ENCODE measurements around the gene GFOD2. TPM values are rescaled to one million over a fixed set of nuclear protein-coding genes. Genes with fewer than 3 reads are reported as not detected.

The GFOD2 gene
- total and polyA plus RNA-seq, 2 of the 8 experiments (the other 6 are each of a cell fraction or from before 2014, with no cell fraction given), result 21.4 to 33.2 TPM

DNA sequence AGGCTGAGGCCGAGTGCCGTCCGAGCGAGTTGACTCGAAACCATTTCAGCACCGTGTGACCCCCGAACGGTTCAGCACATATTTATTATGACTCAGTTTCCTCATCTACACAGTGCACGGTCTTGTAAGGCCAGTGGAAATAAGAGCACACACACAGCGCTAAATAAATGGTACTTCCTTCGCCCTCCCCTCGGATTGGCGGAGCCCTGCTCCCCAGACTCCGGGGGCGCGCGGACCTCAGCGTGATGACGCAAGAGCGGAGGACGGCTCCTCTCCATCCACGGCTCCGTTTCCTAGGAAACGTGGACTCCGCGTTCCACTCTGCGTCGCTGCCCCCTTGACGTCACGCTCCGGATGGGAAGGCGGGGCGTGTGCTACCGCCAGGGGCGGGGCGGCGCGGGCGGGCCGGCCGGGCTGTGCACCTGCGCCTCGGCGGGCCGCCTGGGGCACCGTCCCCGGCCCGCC lies 58.5 kb downstream of the GFOD2 start, which contains the start of gene PARD6A:
Gene PARD6A (plus strand): TSS at position 397 of the 465 bp plus-strand sequence. CDS start 79 bp downstream, outside the sequence.
- Histone ChIP-seq H3K23me2 (ENCODE audit: low read depth, low read length) (peaks cover 16% of the 10 kb centered on the region), H4K8ac (ENCODE audit: extremely low read depth, insufficient read depth, low read length) (peak within 1 kb of the TSS; percentile 85), H3K36me3 (ENCODE audit: control insufficient read depth in 2 of 4, insufficient read depth in 4 of 4, low read length in 3 of 4) (peaks cover 0 to 4% (median 2%) of the 10 kb centered on the region in 4 experiments; a peak in 1 of 8 replicates), H3K23ac (ENCODE audit: insufficient read length) (no peak within 1 kb of the TSS), H3K79me1 (ENCODE audit: low read depth, low read length) (no peaks in the 10 kb centered on the region; the same call in 1 of the 2 replicates), H3K4me1 (replicated peaks in 1 of 4; ENCODE audit: control insufficient read depth in 3 of 4, insufficient read depth in 4 of 4, low read length in 3 of 4) (peaks cover 0 to 18% (median 10%) of the 10 kb centered on the region in 4 experiments; a peak in 5 of 7 replicates), H2BK5ac (ENCODE audit: low read depth, low read length) (peak within 1 kb of the TSS; percentile 44; the same call in 1 of the 2 replicates), H2AFZ (ENCODE audit: low read length) (peak within 1 kb of the TSS; percentile 98), H3K27me3 (replicated peaks in 1 of 4; ENCODE audit: control insufficient read depth in 3 of 4, extremely low read depth in 1 of 4, insufficient read depth in 3 of 4, low read length in 3 of 4) (peaks cover 0 to 2% (median 0%) of the 10 kb centered on the region in 4 experiments; a peak in 1 of 7 replicates), H4K91ac (replicated peaks; ENCODE audit: insufficient read length, low read length) (peak within 1 kb of the TSS; percentile 85), H3K4me2 (ENCODE audit: insufficient read depth in 1 of 2, low read depth in 2 of 2, low read length in 2 of 2) (peak within 1 kb of the TSS; percentile 73 to 99), H4K20me1 (replicated peaks in 1 of 2; ENCODE audit: control insufficient read depth in 1 of 2, insufficient read depth in 2 of 2, low read length in 2 of 2) (peaks cover 5 to 8% of the 10 kb centered on the region in 2 experiments), H3K4ac (replicated peaks; ENCODE audit: insufficient read length, low read depth, low read length) (no peak within 1 kb of the TSS), H2BK12ac (ENCODE audit: low read depth, low read length) (no peak within 1 kb of the TSS), H4K5ac (ENCODE audit: insufficient read length, low read depth, low read length) (peak within 1 kb of the TSS; percentile 77), H3K79me2 (ENCODE audit: control insufficient read depth in 1 of 2, insufficient read depth in 2 of 2, low read length in 2 of 2) (no peaks in the 10 kb centered on the region), H2AK5ac (ENCODE audit: low read depth, low read length) (no peak within 1 kb of the TSS), H3K18ac (ENCODE audit: extremely low read depth, low read length) (peak within 1 kb of the TSS; percentile 98), H3K27ac (ENCODE audit: low read depth, low read length) (peak within 1 kb of the TSS; percentile 81), H3K9ac (replicated peaks in 1 of 4; ENCODE audit: extremely low read depth in 1 of 4, low read depth in 3 of 4, low read length in 3 of 4) (peak within 1 kb of the TSS; percentile 68 to 88 (median 73)), H3K56ac (replicated peaks; ENCODE audit: insufficient read length, low read depth, low read length) (peak within 1 kb of the TSS; percentile 90), H2BK15ac (ENCODE audit: low read length) (peak within 1 kb of the TSS; percentile 96; the same call in 1 of the 2 replicates), H3K14ac (ENCODE audit: insufficient read length) (no peak within 1 kb of the TSS), H2BK20ac (ENCODE audit: low read length) (no peak within 1 kb of the TSS), H3K4me3 (ENCODE audit: extremely low read depth in 1 of 4, insufficient read depth in 2 of 4, low read depth in 3 of 4, low read length in 4 of 4) (peak within 1 kb of the TSS; percentile 86 to 98 (median 89)), H2BK120ac (replicated peaks; ENCODE audit: low read depth, low read length) (no peak within 1 kb of the TSS), H3K9me3 (ENCODE audit: insufficient read depth in 2 of 2, low read depth in 1 of 2, low read length in 1 of 2) (no peaks in the 10 kb centered on the region)
- POLR2A ChIA-PET (ENCODE audit: partially characterized antibody), result interaction anchor here (0.8 to 2.8 kb wide), 13 partner anchors 10 to 362 kb away, joined by 3 to 12 read pairs (median 4); partner anchors contain the start of genes CARMIL2, CTCF, DDX28 and DUS2
- CTCF ChIA-PET (ENCODE audit: partially characterized antibody), result interaction anchor here (0.7 to 13.7 kb wide), 7 partner anchors 12 to 147 kb away, joined by 3 to 202 read pairs (median 10); partner anchors contain the start of genes CARMIL2 and RIPOR1
- WGBS, 2 experiments (ENCODE audit: extremely low coverage in 1 of 2, insufficient coverage in 1 of 2, insufficient read length in 1 of 2, insufficient replicate concordance in 2 of 2, low coverage in 1 of 2, low lambda C conversion rate in 2 of 2, missing lambda C conversion rate in 1 of 2), result 0% methylated on average over 19 of the region's 48 CpGs; no CpG with 5 or more reads in 1 of the 2 experiments
- DNase-seq (ENCODE audit: low read depth in 1 of 2, low spot score in 2 of 2) (peak; percentile 93 to 94), FAIRE-seq (peak; percentile 24)
- no peak for TF ChIP-seq POU5F1 (IDR thresholded peaks at IDR 0.05; ENCODE audit: low read depth, low read length)
- no peak for TF ChIP-seq CTBP2 (IDR thresholded peaks at IDR 0.05; ENCODE audit: borderline replicate concordance, insufficient read depth, insufficient read length, low read length)
- no peak for TF ChIP-seq EP300 (IDR thresholded peaks at IDR 0.05; ENCODE audit: borderline replicate concordance in 1 of 2, low read depth in 2 of 2, low read length in 2 of 2)
- TF ChIP-seq, protein P1, sequence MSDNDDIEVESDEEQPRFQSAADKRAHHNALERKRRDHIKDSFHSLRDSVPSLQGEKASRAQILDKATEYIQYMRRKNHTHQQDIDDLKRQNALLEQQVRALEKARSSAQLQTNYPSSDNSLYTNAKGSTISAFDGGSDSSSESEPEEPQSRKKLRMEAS (IDR thresholded peaks at IDR 0.05), result peak; percentile 60
- TF ChIP-seq JUN (IDR thresholded peaks at IDR 0.05; ENCODE audit: low read depth, low read length), result no peak
- TF ChIP-seq TEAD4 (IDR thresholded peaks at IDR 0.05; ENCODE audit: low read depth, low read length), result peak; percentile 62
- peak; percentile 84 to 91; a peak in 3 of 4 replicates for TF ChIP-seq SIN3A (conservative IDR thresholded peaks at IDR 0.05 in 1 of 2, IDR thresholded peaks at IDR 0.05 in 1 of 2; ENCODE audit: low read depth in 1 of 2, low read length in 2 of 2)
- TF ChIP-seq SP2 (IDR thresholded peaks at IDR 0.05; ENCODE audit: low read length), result no peak
- TF ChIP-seq POLR2AphosphoS5 (IDR thresholded peaks at IDR 0.05; ENCODE audit: low read depth, low read length), result peak; percentile 27; the same call in 1 of the 2 replicates
- no peak for TF ChIP-seq YY1 (IDR thresholded peaks at IDR 0.05; ENCODE audit: low read depth, low read length)
- TF ChIP-seq HDAC6 (IDR thresholded peaks at IDR 0.05; ENCODE audit: low read depth, low read length), result no peak
- no peak for TF ChIP-seq SIRT6 (IDR thresholded peaks at IDR 0.05; ENCODE audit: low read length)
- peak in 1 of 2 experiments; percentile 16; a peak in 1 of 3 replicates for TF ChIP-seq POLR2A (IDR thresholded peaks at IDR 0.05; ENCODE audit: control extremely low read depth in 1 of 2, low read depth in 2 of 2, low read length in 2 of 2)

Measured in H1 (cell line).